ENCODE data around the gene ZBTB20.

Gene ZBTB20

DNA sequence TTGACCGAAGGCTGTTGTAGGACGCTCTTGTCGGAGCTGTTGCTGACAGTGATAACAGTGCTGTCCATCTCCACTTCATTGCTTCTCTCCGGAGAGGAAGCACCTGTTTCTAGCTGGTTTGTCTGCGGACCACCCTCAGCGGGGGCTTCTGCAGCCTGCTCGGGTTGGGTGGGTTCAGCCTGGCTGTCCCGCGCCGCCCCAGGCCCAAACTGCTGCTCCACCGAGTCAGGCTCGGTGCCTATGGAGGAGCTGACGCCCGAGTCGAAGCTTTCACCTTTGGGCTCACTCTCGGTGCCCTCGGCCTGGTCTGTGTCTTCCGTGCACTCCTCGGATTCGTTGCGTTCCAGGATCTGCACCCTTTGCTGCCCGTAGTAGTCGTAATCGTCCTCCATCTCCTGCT is 796.4 kb downstream of the ZBTB20 start:
- Histone ChIP-seq H2BK5ac (ENCODE audit: low read depth, low read length, poor library complexity, severe bottlenecking) (no peak overlapping the region), H2BK12ac (ENCODE audit: low read length in 2 of 2) (no peak overlapping the region), H3K18ac (ENCODE audit: low read depth in 1 of 2, low read length in 2 of 2) (no peak overlapping the region), H3K27me3 (ENCODE audit: control insufficient read depth in 1 of 2, insufficient read depth in 1 of 2, low read length in 2 of 2) (no peaks in the 10 kb centered on the region), H3K79me1 (replicated peaks; ENCODE audit: low read length, poor library complexity, severe bottlenecking) (peaks cover 14% of the 10 kb centered on the region), H2BK120ac (ENCODE audit: low read depth, low read length) (no peak overlapping the region), H2AK5ac (ENCODE audit: low read length, severe bottlenecking) (no peak overlapping the region), H3K23ac (ENCODE audit: low read length in 2 of 2) (no peak overlapping the region), H4K91ac (ENCODE audit: low read length) (no peak overlapping the region), H3K36me3 (ENCODE audit: control insufficient read depth in 1 of 2, insufficient read depth in 2 of 2, low read depth in 1 of 2, low read length in 2 of 2) (peaks cover 22 to 46% of the 10 kb centered on the region in 2 experiments), H3K9me3 (ENCODE audit: control insufficient read depth, low read length) (no peaks in the 10 kb centered on the region), H3K14ac (ENCODE audit: low read length in 2 of 2) (no peak overlapping the region), H2BK15ac (ENCODE audit: low read depth, poor library complexity, severe bottlenecking) (no peak overlapping the region), H2AFZ (ENCODE audit: low read depth, low read length) (no peak overlapping the region), H3K4me3 (ENCODE audit: insufficient read depth in 1 of 2, low read depth in 1 of 2, low read length in 2 of 2) (no peak overlapping the region), H3K4me1 (ENCODE audit: control insufficient read depth, insufficient read depth, low read depth, low read length) (peaks cover 2% of the 10 kb centered on the region), H3K27ac (ENCODE audit: low read length, poor library complexity, severe bottlenecking) (no peak overlapping the region), H4K8ac (ENCODE audit: low read length) (no peak overlapping the region), H3K9ac (ENCODE audit: low read length) (no peak overlapping the region), H3K4ac (ENCODE audit: low read depth in 1 of 2, low read length in 2 of 2) (no peak overlapping the region), H3K4me2 (ENCODE audit: low read length, poor library complexity, severe bottlenecking) (no peak overlapping the region)
- no peak for DNase-seq
- WGBS, result 99% methylated on average over 24 of the region's 24 CpGs

DNA sequence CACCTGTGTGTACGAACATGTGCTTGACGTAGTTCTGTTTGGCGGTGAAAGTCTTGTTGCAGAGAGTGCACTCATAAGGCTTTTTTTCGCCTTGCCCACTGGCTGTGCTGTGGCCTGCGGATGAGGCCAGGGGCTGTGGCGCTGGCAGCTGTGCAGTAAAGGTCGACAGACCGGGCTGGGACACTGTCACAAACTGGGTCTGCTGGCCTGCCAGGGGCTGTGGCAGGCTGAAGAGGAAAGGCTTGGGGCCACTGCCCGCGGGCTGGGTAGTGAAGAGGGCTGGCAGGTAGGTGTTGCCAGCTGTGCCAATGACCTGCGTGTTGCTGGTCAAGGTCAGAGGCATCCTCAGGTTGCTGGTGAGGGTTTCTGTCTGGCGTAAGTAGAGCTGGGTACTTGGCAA is 796.8 kb downstream of the ZBTB20 start:
- no peak overlapping the region for H4K91ac ChIP-seq (ENCODE audit: low read length)
- H2BK15ac ChIP-seq (ENCODE audit: low read depth, poor library complexity, severe bottlenecking), result no peak overlapping the region
- no peak overlapping the region for H2BK12ac ChIP-seq (ENCODE audit: low read length in 2 of 2)
- H4K8ac ChIP-seq (ENCODE audit: low read length), result no peak overlapping the region
- H3K9ac ChIP-seq (ENCODE audit: low read length), result no peak overlapping the region
- H3K27ac ChIP-seq (ENCODE audit: low read length, poor library complexity, severe bottlenecking), result no peak overlapping the region
- peaks cover 14% of the 10 kb centered on the region for H3K79me1 ChIP-seq (replicated peaks; ENCODE audit: low read length, poor library complexity, severe bottlenecking)
- WGBS, result 95% methylated on average over 12 of the region's 12 CpGs
- H3K23ac ChIP-seq (ENCODE audit: low read length in 2 of 2), result no peak overlapping the region
- H3K18ac ChIP-seq (ENCODE audit: low read depth in 1 of 2, low read length in 2 of 2), result no peak overlapping the region
- no peak overlapping the region for H3K4me3 ChIP-seq (ENCODE audit: insufficient read depth in 1 of 2, low read depth in 1 of 2, low read length in 2 of 2)
- H3K9me3 ChIP-seq (ENCODE audit: control insufficient read depth, low read length), result no peaks in the 10 kb centered on the region
- no peak overlapping the region for H2BK120ac ChIP-seq (ENCODE audit: low read depth, low read length)
- no peak overlapping the region for H2BK5ac ChIP-seq (ENCODE audit: low read depth, low read length, poor library complexity, severe bottlenecking)
- H2AK5ac ChIP-seq (ENCODE audit: low read length, severe bottlenecking), result no peak overlapping the region
- H3K4me2 ChIP-seq (ENCODE audit: low read length, poor library complexity, severe bottlenecking), result no peak overlapping the region
- H3K4me1 ChIP-seq (ENCODE audit: control insufficient read depth, insufficient read depth, low read depth, low read length), result peaks cover 2% of the 10 kb centered on the region
- no peaks in the 10 kb centered on the region for H3K27me3 ChIP-seq (ENCODE audit: control insufficient read depth in 1 of 2, insufficient read depth in 1 of 2, low read length in 2 of 2)
- no peak overlapping the region for H3K4ac ChIP-seq (ENCODE audit: low read depth in 1 of 2, low read length in 2 of 2)
- H3K36me3 ChIP-seq (ENCODE audit: control insufficient read depth in 1 of 2, insufficient read depth in 2 of 2, low read depth in 1 of 2, low read length in 2 of 2), result peaks cover 22 to 51% of the 10 kb centered on the region in 2 experiments
- H3K14ac ChIP-seq (ENCODE audit: low read length in 2 of 2), result no peak overlapping the region
- no peak overlapping the region for H2AFZ ChIP-seq (ENCODE audit: low read depth, low read length)
- no peak for DNase-seq

DNA sequence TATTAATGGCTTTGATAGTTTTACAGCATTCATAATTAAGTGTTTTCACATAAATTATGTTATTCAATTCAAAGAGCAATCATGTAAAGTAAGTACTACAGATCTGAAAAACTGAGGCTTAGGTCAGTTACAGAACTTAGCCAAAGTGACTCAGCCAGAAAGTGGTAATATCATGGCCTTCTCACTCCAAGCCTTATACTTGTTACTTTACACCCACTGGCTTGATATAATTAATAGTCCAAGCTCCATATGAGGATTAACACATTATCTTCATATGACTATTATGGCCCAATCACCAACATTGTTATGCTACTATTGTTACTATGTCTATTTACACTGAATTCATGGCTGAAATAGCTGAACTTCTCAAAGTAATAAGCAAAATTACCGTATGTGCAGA is 802.6 kb downstream of the ZBTB20 start:
- DNase-seq, result no peak
- no peaks in the 10 kb centered on the region for H3K4me1 ChIP-seq (ENCODE audit: control insufficient read depth, insufficient read depth, low read depth, low read length)

DNA sequence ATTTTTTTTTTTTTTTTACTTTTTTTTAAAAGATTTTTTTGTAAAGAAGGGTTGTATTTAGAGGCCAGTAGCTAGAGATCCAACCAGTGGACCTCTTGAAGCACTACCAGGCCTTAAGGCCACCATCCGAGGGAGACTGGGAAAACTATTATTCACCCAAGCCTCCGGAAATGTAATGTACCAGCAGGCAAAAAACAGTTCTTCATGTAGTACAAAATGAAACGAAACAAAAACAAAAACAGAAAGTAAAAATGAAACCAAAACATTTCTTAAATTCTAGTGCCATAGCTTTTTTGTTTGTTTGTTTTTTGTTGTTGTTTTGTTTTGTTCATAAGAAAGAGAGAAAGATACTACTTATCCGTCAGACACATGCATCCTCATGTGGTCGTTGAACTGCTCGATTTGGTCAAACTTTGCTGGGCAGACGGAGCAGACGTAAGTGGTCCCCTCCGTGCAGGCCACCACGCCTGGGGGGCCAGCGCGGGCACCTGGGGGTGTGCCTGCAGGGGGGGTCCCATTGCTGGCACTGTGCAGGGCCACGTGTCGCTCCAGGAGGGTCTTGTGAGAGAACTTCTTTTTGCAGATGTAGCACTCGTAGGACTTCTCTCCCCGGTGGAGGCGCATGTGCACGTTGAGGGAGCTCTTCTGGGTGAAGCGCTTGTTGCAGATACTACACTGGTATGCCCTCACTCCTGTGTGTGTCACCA is 808.3 kb downstream of the ZBTB20 start:
- H3K4me1 ChIP-seq (ENCODE audit: control insufficient read depth, insufficient read depth, low read depth, low read length), result peaks cover 3% of the 10 kb centered on the region
- no peak for DNase-seq
- no peak overlapping the region for H2AFZ ChIP-seq (ENCODE audit: low read depth, low read length)
- no peak overlapping the region for H3K23ac ChIP-seq (ENCODE audit: low read length in 2 of 2)
- no peaks in the 10 kb centered on the region for H3K9me3 ChIP-seq (ENCODE audit: control insufficient read depth, low read length)
- H2AK5ac ChIP-seq (ENCODE audit: low read length, severe bottlenecking), result no peak overlapping the region
- no peak overlapping the region for H3K4me2 ChIP-seq (ENCODE audit: low read length, poor library complexity, severe bottlenecking)
- H3K14ac ChIP-seq (ENCODE audit: low read length in 2 of 2), result no peak overlapping the region
- H3K4ac ChIP-seq (ENCODE audit: low read depth in 1 of 2, low read length in 2 of 2), result no peak overlapping the region
- peaks cover 20% of the 10 kb centered on the region for H3K79me1 ChIP-seq (replicated peaks; ENCODE audit: low read length, poor library complexity, severe bottlenecking)
- peaks cover 18 to 41% of the 10 kb centered on the region in 2 experiments for H3K36me3 ChIP-seq (ENCODE audit: control insufficient read depth in 1 of 2, insufficient read depth in 2 of 2, low read depth in 1 of 2, low read length in 2 of 2)
- no peak overlapping the region for H2BK120ac ChIP-seq (ENCODE audit: low read depth, low read length)
- H3K4me3 ChIP-seq (ENCODE audit: insufficient read depth in 1 of 2, low read depth in 1 of 2, low read length in 2 of 2), result no peak overlapping the region
- no peak overlapping the region for H2BK5ac ChIP-seq (ENCODE audit: low read depth, low read length, poor library complexity, severe bottlenecking)
- H2BK15ac ChIP-seq (ENCODE audit: low read depth, poor library complexity, severe bottlenecking), result no peak overlapping the region
- H4K8ac ChIP-seq (ENCODE audit: low read length), result no peak overlapping the region
- WGBS, result 98% methylated on average over 18 of the region's 19 CpGs
- H4K91ac ChIP-seq (ENCODE audit: low read length), result no peak overlapping the region
- no peak overlapping the region for H3K18ac ChIP-seq (ENCODE audit: low read depth in 1 of 2, low read length in 2 of 2)
- no peak overlapping the region for H3K9ac ChIP-seq (ENCODE audit: low read length)
- H2BK12ac ChIP-seq (ENCODE audit: low read length in 2 of 2), result no peak overlapping the region
- no peaks in the 10 kb centered on the region for H3K27me3 ChIP-seq (ENCODE audit: control insufficient read depth in 1 of 2, insufficient read depth in 1 of 2, low read length in 2 of 2)
- no peak overlapping the region for H3K27ac ChIP-seq (ENCODE audit: low read length, poor library complexity, severe bottlenecking)

More for the DNA sequence above, 802.6 kb downstream of the ZBTB20 start:
- H2BK120ac ChIP-seq (ENCODE audit: low read depth, low read length), result no peak overlapping the region
- no peak overlapping the region for H4K91ac ChIP-seq (ENCODE audit: low read length)
- no peak overlapping the region for H3K4me3 ChIP-seq (ENCODE audit: insufficient read depth in 1 of 2, low read depth in 1 of 2, low read length in 2 of 2)
- no peak overlapping the region for H2AFZ ChIP-seq (ENCODE audit: low read depth, low read length)
- WGBS, result 100% methylated on average over 1 of the region's 1 CpG
- H3K9ac ChIP-seq (ENCODE audit: low read length), result no peak overlapping the region
- H3K4ac ChIP-seq (ENCODE audit: low read depth in 1 of 2, low read length in 2 of 2), result no peak overlapping the region
- H3K27me3 ChIP-seq (ENCODE audit: control insufficient read depth in 1 of 2, insufficient read depth in 1 of 2, low read length in 2 of 2), result no peaks in the 10 kb centered on the region
- H3K79me1 ChIP-seq (replicated peaks; ENCODE audit: low read length, poor library complexity, severe bottlenecking), result peaks cover 13% of the 10 kb centered on the region
- no peak overlapping the region for H3K18ac ChIP-seq (ENCODE audit: low read depth in 1 of 2, low read length in 2 of 2)
- no peak overlapping the region for H3K23ac ChIP-seq (ENCODE audit: low read length in 2 of 2)
- H3K27ac ChIP-seq (ENCODE audit: low read length, poor library complexity, severe bottlenecking), result no peak overlapping the region
- no peak overlapping the region for H2BK12ac ChIP-seq (ENCODE audit: low read length in 2 of 2)
- no peak overlapping the region for H3K4me2 ChIP-seq (ENCODE audit: low read length, poor library complexity, severe bottlenecking)
- no peak overlapping the region for H2BK15ac ChIP-seq (ENCODE audit: low read depth, poor library complexity, severe bottlenecking)
- H4K8ac ChIP-seq (ENCODE audit: low read length), result no peak overlapping the region
- H3K9me3 ChIP-seq (ENCODE audit: control insufficient read depth, low read length), result no peaks in the 10 kb centered on the region
- no peak overlapping the region for H2BK5ac ChIP-seq (ENCODE audit: low read depth, low read length, poor library complexity, severe bottlenecking)
- no peak overlapping the region for H2AK5ac ChIP-seq (ENCODE audit: low read length, severe bottlenecking)
- H3K36me3 ChIP-seq (ENCODE audit: control insufficient read depth in 1 of 2, insufficient read depth in 2 of 2, low read depth in 1 of 2, low read length in 2 of 2), result peaks cover 11 to 52% of the 10 kb centered on the region in 2 experiments
- H3K14ac ChIP-seq (ENCODE audit: low read length in 2 of 2), result no peak overlapping the region
